Type B pancreatic cell (in vitro differentiated cells): ENCODE measurements around the gene PSG7. TPM values are rescaled to one million over a fixed set of nuclear protein-coding genes. Genes with fewer than 3 reads are reported as not detected.
"Not testable (repeated sequence)": the region's sequence is repeated elsewhere in the genome, so short reads cannot be mapped to it uniquely, and the experiment has no call there.

Experiments
- DNase-seq: peaks from one replicate; pipeline ENCODE4 v3.0.0; 2021; ENCODE audit warnings: mixed read lengths; ENCODE audit not compliant: unreplicated experiment; ENCODE audit errors: extremely low spot score
- H3K27ac Mint-ChIP-seq: 2 replicates; pipeline ENCODE4 v1.8.0; 2021; ENCODE audit warnings: mild to moderate bottlenecking, mixed read lengths
- H3K27me3 Mint-ChIP-seq: 2 replicates; pipeline ENCODE4 v1.8.0; 2021; ENCODE audit warnings: mixed read lengths
- H3K36me3 Mint-ChIP-seq: 2 replicates; pipeline ENCODE4 v1.8.0; 2021; ENCODE audit warnings: mixed read lengths
- H3K4me1 Mint-ChIP-seq: one replicate; pipeline ENCODE4 v1.8.0; 2021; ENCODE audit warnings: mixed read lengths; ENCODE audit not compliant: unreplicated experiment
- H3K4me3 Mint-ChIP-seq: 2 replicates; pipeline ENCODE4 v1.8.0; 2021; ENCODE audit warnings: mild to moderate bottlenecking, mixed read lengths
- H3K9me3 Mint-ChIP-seq: 2 replicates; pipeline ENCODE4 v1.8.0; 2021; ENCODE audit warnings: mixed read lengths
- CTCF ChIP-seq: fragments of 200-600 bp; sonication (generic); conservative IDR thresholded peaks from 2 replicates; pipeline ENCODE4 v1.5.0; 2021; ENCODE audit warnings: antibody characterized with exemption, mild to moderate bottlenecking
- long read RNA-seq: library from polyadenylated mRNA; unstranded; transcript quantifications from one replicate; pipeline ENCODE4 v2.0.0, GENCODE V29; 2020
- total RNA-seq: library from RNA; stranded (reverse); gene quantifications from 2 replicates; pipeline ENCODE4 v1.2.1, GENCODE V29; 2021; ENCODE audit warnings: low replicate concordance

Gene PSG7
- total RNA-seq: not detected in 2 replicates
- long read RNA-seq: 0 reads

DNA sequence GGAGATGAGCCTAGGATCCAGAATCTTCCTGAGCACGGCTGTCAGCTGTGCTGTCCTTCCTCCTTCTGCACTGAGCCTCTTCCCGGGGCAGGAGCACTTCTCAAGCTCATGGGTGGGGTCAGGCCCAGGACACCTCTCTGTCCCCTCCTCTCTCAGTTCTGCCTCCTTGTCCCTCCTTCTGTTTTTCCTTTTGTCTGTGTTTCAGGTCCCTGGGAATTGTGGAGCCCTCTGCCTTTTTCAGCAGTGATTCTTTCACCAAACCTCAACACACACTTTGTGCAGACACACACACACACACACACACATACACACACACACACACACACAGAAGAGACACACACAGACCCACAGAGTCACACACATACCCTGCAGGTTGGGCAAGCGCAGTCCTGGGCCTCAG lies at the start of gene PSG7:
Gene PSG7, minus strand, starts transcription at position 101 of the 400 bp plus-strand sequence. CDS start 131 bp downstream, outside the sequence.
- not testable (repeated sequence) for H3K36me3 Mint-ChIP-seq, H3K9me3 Mint-ChIP-seq, DNase-seq, H3K27ac Mint-ChIP-seq, H3K27me3 Mint-ChIP-seq, H3K4me3 Mint-ChIP-seq, H3K4me1 Mint-ChIP-seq

GRCh38 chr19:42985588-42985987 lies 48.6 kb upstream of the PSG7 start:
- Mint-ChIP-seq H3K27ac (no peak overlapping the region), H3K27me3 (no peaks in the 10 kb centered on the region), H3K9me3 (no peaks in the 10 kb centered on the region), H3K36me3 (no peaks in the 10 kb centered on the region), H3K4me3 (no peak overlapping the region), H3K4me1 (no peaks in the 10 kb centered on the region)
- DNase-seq: no peak
- TF ChIP-seq CTCF: no peak

DNA sequence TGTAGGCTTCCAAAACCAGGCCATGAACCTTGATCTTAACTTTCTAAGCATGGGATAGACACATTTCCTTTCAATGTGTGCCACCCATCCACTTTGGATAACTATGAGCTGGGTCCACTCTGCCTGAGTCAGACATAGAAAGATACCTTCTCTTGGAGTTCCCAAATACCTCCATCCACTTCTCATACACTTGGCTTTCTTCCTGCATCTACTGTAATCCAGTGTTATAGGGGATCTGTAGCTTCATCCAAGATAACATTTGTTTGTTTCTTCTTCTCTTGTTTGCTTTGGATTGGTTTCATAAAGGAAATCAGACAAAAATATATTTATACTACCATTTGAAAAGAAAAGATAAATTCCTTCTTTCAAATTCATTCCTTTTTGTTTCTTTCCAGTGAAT lies 45.1 kb upstream of the PSG7 start:
- not testable (repeated sequence) for H3K27me3 Mint-ChIP-seq, H3K9me3 Mint-ChIP-seq

DNA sequence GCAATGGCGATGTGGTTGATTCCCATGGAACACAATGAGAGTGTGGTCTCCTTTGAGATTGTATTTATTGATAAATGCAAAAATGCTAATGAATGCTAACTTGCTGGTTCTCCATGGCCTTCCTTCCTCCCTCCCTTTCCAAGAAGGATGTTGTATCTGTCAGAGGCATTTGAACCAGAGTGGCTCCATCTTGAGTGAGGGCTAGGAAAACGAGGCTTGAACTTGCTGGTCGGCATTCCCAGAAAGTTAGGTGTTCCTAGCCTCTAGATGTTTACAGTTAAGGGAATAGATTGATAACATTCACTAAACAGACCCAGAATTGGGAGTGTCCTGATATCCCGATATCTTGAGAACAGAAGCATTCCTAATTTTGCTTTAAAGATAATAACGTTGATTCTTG lies 34.4 kb upstream of the PSG7 start:
- not testable (repeated sequence) for DNase-seq, H3K4me3 Mint-ChIP-seq, H3K36me3 Mint-ChIP-seq, H3K27ac Mint-ChIP-seq, H3K27me3 Mint-ChIP-seq, H3K4me1 Mint-ChIP-seq
- H3K9me3 Mint-ChIP-seq: peaks cover 12% of the 10 kb centered on the region

More for the DNA sequence above, 45.1 kb upstream of the PSG7 start:
- not testable (repeated sequence) for DNase-seq, H3K27ac Mint-ChIP-seq, H3K4me1 Mint-ChIP-seq, H3K36me3 Mint-ChIP-seq, H3K4me3 Mint-ChIP-seq

DNA sequence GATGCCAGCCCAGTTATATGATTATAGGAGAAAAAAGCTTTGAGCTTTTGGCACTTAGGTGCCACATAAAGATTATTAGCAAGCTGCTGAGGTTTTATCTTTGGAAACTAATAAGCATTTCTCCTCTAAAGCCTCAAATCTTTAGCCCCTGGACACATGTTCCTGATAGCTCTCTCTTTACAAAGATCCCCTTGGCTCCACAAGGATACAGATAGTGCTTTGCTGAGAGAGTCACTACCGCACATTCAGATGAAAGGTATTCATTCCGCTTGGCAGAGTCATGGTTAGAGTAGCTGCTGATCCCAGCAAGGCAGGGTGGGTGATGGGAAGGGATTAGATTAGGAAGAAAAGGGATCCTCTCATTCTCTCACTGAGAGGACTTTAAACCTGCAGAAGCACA lies 28.2 kb upstream of the PSG7 start:
- Mint-ChIP-seq H3K36me3 (no peaks in the 10 kb centered on the region), H3K4me3 (no peak overlapping the region), H3K27ac (no peak overlapping the region), H3K9me3 (peaks cover 14% of the 10 kb centered on the region), H3K4me1 (no peaks in the 10 kb centered on the region), H3K27me3 (no peaks in the 10 kb centered on the region)
- no peak for TF ChIP-seq CTCF
- no peak for DNase-seq

- DNase-seq: no peak
- no peak overlapping the region for H3K27ac Mint-ChIP-seq
- H3K4me1 Mint-ChIP-seq: no peaks in the 10 kb centered on the region
- H3K36me3 Mint-ChIP-seq: no peaks in the 10 kb centered on the region
- no peak overlapping the region for H3K4me3 Mint-ChIP-seq
- H3K27me3 Mint-ChIP-seq: no peaks in the 10 kb centered on the region
- no peak for TF ChIP-seq CTCF
- H3K9me3 Mint-ChIP-seq: peaks cover 6% of the 10 kb centered on the region
Observed at GRCh38 chr19:42961119-42961518, 24.1 kb upstream of the PSG7 start.

- H3K4me3 Mint-ChIP-seq, H3K27ac Mint-ChIP-seq, H3K27me3 Mint-ChIP-seq, H3K4me1 Mint-ChIP-seq, H3K36me3 Mint-ChIP-seq, H3K9me3 Mint-ChIP-seq, DNase-seq: not testable (repeated sequence)
Observed at GRCh38 chr19:42952126-42952525, 15.1 kb upstream of the PSG7 start.

DNA sequence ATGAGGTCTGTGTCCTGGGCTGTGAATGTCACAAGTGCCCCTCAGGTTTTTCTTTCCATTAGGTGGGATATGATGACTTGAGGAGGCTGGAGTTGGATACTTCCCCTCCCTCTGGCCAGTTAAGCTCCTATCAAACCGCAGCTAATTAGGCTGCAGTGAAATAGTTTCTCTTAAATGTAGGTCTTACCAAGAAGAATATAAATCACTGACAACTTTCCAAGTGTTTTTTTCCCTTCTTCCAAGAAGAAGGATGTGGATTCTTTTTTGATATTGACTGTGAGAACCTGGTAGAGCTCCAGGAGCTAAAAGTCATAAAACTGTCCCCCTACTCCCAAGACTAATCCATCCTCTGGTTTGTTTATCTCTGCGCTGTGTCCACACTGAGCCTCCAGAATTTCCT lies 14.5 kb upstream of the PSG7 start:
- H3K27me3 Mint-ChIP-seq, DNase-seq, H3K27ac Mint-ChIP-seq, H3K36me3 Mint-ChIP-seq, H3K9me3 Mint-ChIP-seq, H3K4me3 Mint-ChIP-seq, H3K4me1 Mint-ChIP-seq: not testable (repeated sequence)
